HG02623 (cell line): ENCODE data around the gene SCNN1A.
"Not testable (repeated sequence)": the region's sequence is repeated elsewhere in the genome, so short reads cannot be mapped to it uniquely, and the experiment has no call there.

Experiments used
- ATAC-seq: cut with Tn5 transposase; IDR thresholded peaks from one replicate; pipeline ENCODE4 v1.9.1; 2021; ENCODE audit warnings: moderate library complexity; ENCODE audit not compliant: unreplicated experiment

SCNN1A gene

GRCh38 chr12:6351622-6352021 lies 23.7 kb downstream of the SCNN1A start:
- ATAC-seq = no peak

- no peak for ATAC-seq
These were observed 27.7 kb downstream of the SCNN1A start for GRCh38 chr12:6347367-6348338.

GRCh38 chr12:6346942-6347341 lies 28.4 kb downstream of the SCNN1A start:
- ATAC-seq = no peak

- ATAC-seq = no peak
These were observed 29.0 kb downstream of the SCNN1A start for GRCh38 chr12:6346235-6346832.

GRCh38 chr12:6345319-6346091 lies 29.9 kb downstream of the SCNN1A start:
- no peak for ATAC-seq

- ATAC-seq = not testable (repeated sequence)
These were observed 31.2 kb downstream of the SCNN1A start for GRCh38 chr12:6344101-6344660.

- ATAC-seq = no peak
These were observed 31.8 kb downstream of the SCNN1A start for GRCh38 chr12:6343518-6343917.

- no peak for ATAC-seq
These were observed 33.0 kb downstream of the SCNN1A start for GRCh38 chr12:6342140-6342889.

GRCh38 chr12:6341417-6342139 lies 33.8 kb downstream of the SCNN1A start, which contains the start of gene TNFRSF1A:
Gene TNFRSF1A, minus strand, starts transcription at chr12:6342076. Its CDS starts 262 bp downstream, at chr12:6341814.
- ATAC-seq = no peak

- ATAC-seq = no peak
These were observed 34.5 kb downstream of the SCNN1A start for GRCh38 chr12:6340745-6341416.

- ATAC-seq = no peak
These were observed 35.2 kb downstream of the SCNN1A start for GRCh38 chr12:6340032-6340638.

- no peak for ATAC-seq
These were observed 36.4 kb downstream of the SCNN1A start for GRCh38 chr12:6338955-6339354.

GRCh38 chr12:6338536-6338935 lies 36.8 kb downstream of the SCNN1A start:
- ATAC-seq = not testable (repeated sequence)

- no peak for ATAC-seq
These were observed 37.4 kb downstream of the SCNN1A start for GRCh38 chr12:6337958-6338433.

- ATAC-seq = no peak
These were observed 38.2 kb downstream of the SCNN1A start for GRCh38 chr12:6336889-6337853.

- ATAC-seq = no peak
These were observed 39.1 kb downstream of the SCNN1A start for GRCh38 chr12:6336079-6336888.
